Measurements from ENCODE around the gene RNF220. TPM values are rescaled to one million over a fixed set of nuclear protein-coding genes. Genes with fewer than 3 reads are reported as not detected.
A peak's percentile ranks its signal among the peaks of the same experiment; 100 is the strongest.

RNF220 gene
- total and polyA plus RNA-seq, 9 of the 15 experiments (the other 6 are each of a cell fraction or from before 2014, with no cell fraction given), result 5.1 to 117 (median 66.9) TPM

DNA sequence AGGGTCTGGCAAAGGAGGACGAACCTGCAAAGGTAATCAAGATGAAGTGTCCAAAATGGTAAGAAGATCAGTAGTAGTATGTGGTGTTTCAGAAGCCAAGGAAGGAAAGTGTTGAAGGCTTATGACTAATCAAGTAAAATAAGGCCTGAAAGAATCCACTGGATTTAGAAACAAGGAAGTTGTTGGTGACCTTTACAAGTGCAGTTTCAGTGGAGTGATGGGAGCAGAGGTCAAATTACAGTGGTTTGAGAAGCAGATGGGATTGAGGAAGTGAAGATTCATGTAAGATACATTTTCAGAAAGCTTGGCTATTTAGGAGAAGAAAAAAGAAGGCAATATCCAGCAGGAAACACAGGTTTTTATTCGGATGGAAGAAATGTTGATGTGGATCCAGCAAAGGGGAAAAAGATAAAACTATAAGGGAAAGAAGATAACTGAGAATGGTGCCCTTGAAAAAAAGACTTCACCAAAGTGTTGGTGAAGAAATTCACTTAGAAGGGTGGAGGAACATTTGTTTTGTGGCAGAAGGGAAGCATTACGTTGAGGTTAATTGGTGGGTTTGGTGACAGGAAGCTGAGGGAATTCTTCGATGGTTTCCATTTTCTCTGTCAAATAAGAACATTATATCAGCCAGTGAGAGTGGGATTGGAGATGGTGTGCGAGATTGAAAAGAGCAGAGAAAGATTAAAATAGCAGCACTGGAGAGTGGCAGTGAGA is 271.6 kb downstream of the RNF220 start:
- BruUV-seq (replicated peaks), result no TSS peak
- H3K27me3 ChIP-seq (ENCODE audit: control insufficient read depth in 2 of 2, insufficient read depth in 2 of 2, low read length in 2 of 2), result peaks cover 10 to 16% of the 10 kb centered on the region in 2 experiments
- ChIA-PET CTCF (ENCODE audit: low intra/inter-chr PET ratio) (interaction anchor here (0.6 to 1.4 kb wide), 2 partner anchors 20 to 55 kb away, joined by 3 to 4 read pairs; no protein-coding TSS in a partner anchor), POLR2A (interaction anchor here (0.9 to 2.6 kb wide), 4 partner anchors 11 to 99 kb away, joined by 3 to 10 read pairs (median 4); partner anchors contain the start of gene RPS8)
- DNase-seq (ENCODE audit: extremely low read depth in 1 of 4, low spot score in 3 of 4) (peak in 1 of 4 experiments; percentile 52), ATAC-seq (no peak), FAIRE-seq (peak; percentile 40)
- WGBS (ENCODE audit: insufficient coverage, low coverage, missing lambda C conversion rate), result 24% methylated on average over 5 of the region's 5 CpGs
- no peaks in the 10 kb centered on the region for H3K36me3 ChIP-seq (ENCODE audit: control insufficient read depth, insufficient read depth, low read length)
- peaks cover 4% of the 10 kb centered on the region for H3K9me1 ChIP-seq (ENCODE audit: control insufficient read depth, insufficient read depth, low read length)
- peaks cover 23 to 37% of the 10 kb centered on the region in 2 experiments for H3K4me1 ChIP-seq (replicated peaks in 1 of 2; ENCODE audit: control insufficient read depth in 2 of 2, insufficient read depth in 2 of 2, low read length in 2 of 2)
- no peak overlapping the region for H3K9ac ChIP-seq (ENCODE audit: insufficient read depth in 1 of 2, low read depth in 2 of 2, low read length in 2 of 2)
- intact Hi-C loops (cut with micrococcal nuclease) (loop anchor here (1.0 kb wide), 1 partner anchor 23 kb away; no protein-coding TSS in a partner anchor), in situ Hi-C loops (cut with MboI) (no loop called here)
- H3K79me2 ChIP-seq (ENCODE audit: control insufficient read depth, insufficient read depth, low read length), result no peaks in the 10 kb centered on the region
- H2AFZ ChIP-seq (ENCODE audit: low read depth, low read length), result peak overlapping the region; percentile 58
- no peak overlapping the region for H3K4me2 ChIP-seq (ENCODE audit: insufficient read depth, low read length)
- H3K27ac ChIP-seq (ENCODE audit: extremely low read depth, low read depth, low read length), result peak overlapping the region; percentile 16; the same call in 1 of the 3 replicates
- no peaks in the 10 kb centered on the region for H4K20me1 ChIP-seq (replicated peaks; ENCODE audit: control insufficient read depth, insufficient read depth, low read length)
- no peaks in the 10 kb centered on the region for H3K9me3 ChIP-seq (replicated peaks; ENCODE audit: control insufficient read depth, insufficient read depth, low read depth, low read length)
- no peak overlapping the region for H3K4me3 ChIP-seq
- no peak for TF ChIP-seq PBX2 (CRISPR knock-in tag; IDR thresholded peaks at IDR 0.05; ENCODE audit: low read depth)
- peak; percentile 80 for TF ChIP-seq PBX2 (tag; conservative IDR thresholded peaks at IDR 0.05; ENCODE audit: low read depth)
- TF ChIP-seq CTBP1 (IDR thresholded peaks at IDR 0.05; ENCODE audit: borderline replicate concordance), result peak; percentile 82
- TF ChIP-seq MEF2A (IDR thresholded peaks at IDR 0.05; ENCODE audit: control insufficient read depth, low read depth, low read length), result no peak
- no peak for TF ChIP-seq U2AF1 (optimal IDR thresholded peaks at IDR 0.05; ENCODE audit: low read depth, low read length)
- no peak for TF ChIP-seq ARHGAP35 (IDR thresholded peaks at IDR 0.05; ENCODE audit: partially characterized antibody)
- no peak for TF ChIP-seq ADNP (tag; IDR thresholded peaks at IDR 0.05)
- no peak for TF ChIP-seq ASH1L (IDR thresholded peaks at IDR 0.05; ENCODE audit: borderline replicate concordance, low read depth, partially characterized antibody)
- peak; percentile 90 to 92 for TF ChIP-seq KDM1A (IDR thresholded peaks at IDR 0.05)
- no peak for TF ChIP-seq ZNF124 (CRISPR knock-in tag; IDR thresholded peaks at IDR 0.05)
- no peak for TF ChIP-seq CREB1 (IDR thresholded peaks at IDR 0.05)
- no peak for TF ChIP-seq CREB1 (CRISPR knock-in tag; IDR thresholded peaks at IDR 0.05)
- no peak for TF ChIP-seq FIP1L1 (IDR thresholded peaks at IDR 0.05; ENCODE audit: low read depth, low read length, poor library complexity, severe bottlenecking)
- no peak for TF ChIP-seq NELFE (IDR thresholded peaks at IDR 0.05; ENCODE audit: insufficient read depth, insufficient read length)
- no peak for TF ChIP-seq HOXB6 (CRISPR knock-in tag; IDR thresholded peaks at IDR 0.05; ENCODE audit: borderline replicate concordance)
- no peak for TF ChIP-seq SMC3 (conservative IDR thresholded peaks at IDR 0.05; ENCODE audit: insufficient read depth, low read depth, low read length)
- TF ChIP-seq NBN (IDR thresholded peaks at IDR 0.05; ENCODE audit: low read depth), result no peak; the same call in 1 of the 2 replicates
- TF ChIP-seq PPARD (CRISPR knock-in tag; IDR thresholded peaks at IDR 0.05), result no peak
- TF ChIP-seq, protein P1, sequence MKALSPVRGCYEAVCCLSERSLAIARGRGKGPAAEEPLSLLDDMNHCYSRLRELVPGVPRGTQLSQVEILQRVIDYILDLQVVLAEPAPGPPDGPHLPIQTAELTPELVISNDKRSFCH (CRISPR knock-in tag; IDR thresholded peaks at IDR 0.05), result no peak
- TF ChIP-seq, protein P1 (tag; IDR thresholded peaks at IDR 0.05), result peak; percentile 95

Measured in K562 (cell line).